HCT116 (cell line): Measurements from ENCODE around the gene HCRTR1. TPM values are rescaled to one million over a fixed set of nuclear protein-coding genes. Genes with fewer than 3 reads are reported as not detected.
A peak's percentile ranks its signal among the peaks of the same experiment; 100 is the strongest.

Experiments
- ATAC-seq: fragments of 200-7000 bp; cut with Tn5 transposase; 2 replicates; pipeline ENCODE4 v1.9.1; 2020; ENCODE audit warnings: mild to moderate bottlenecking, moderate library complexity
- BruUV-seq: library from RNA; stranded (reverse); fragments of 400-500 nt; replicated peaks from 2 replicates; lab custom pipeline; 2021; lab: Mats Ljungman, UMichigan
- CTCF ChIA-PET: fragments of 300-600 bp; sonication (Branson Sonifier 250); formaldehyde crosslinking; loops from one replicate; lab custom pipeline; 2021; ENCODE audit warnings: antibody characterized with exemption; lab: Charles Lee
- POLR2A ChIA-PET: fragments of 300-600, 350-600 bp; sonication (Branson Sonifier 250); formaldehyde crosslinking; loops from one replicate; lab custom pipeline; 2021; ENCODE audit warnings: antibody characterized with exemption; lab: Charles Lee
- RAD21 ChIA-PET, 2 experiments: fragments of 300-600 bp; sonication (Branson Sonifier 250); formaldehyde crosslinking; loops; one replicate each; lab custom pipeline; 2023; ENCODE audit warnings: low total read pairs in 2 of 2; ENCODE audit not compliant: uncharacterized antibody in 2 of 2, unreplicated experiment in 2 of 2, low non-redundant PET in 1 of 2; lab: Charles Lee
- DNase-seq: peaks from one replicate; pipeline ENCODE4 v3.0.0-alpha.2; 2010; ENCODE audit warnings: low read depth, low spot score
- H2AFZ ChIP-seq: fragments of 200-600 bp; shearing (Covaris generic), sonication (generic); 2 replicates; pipeline ENCODE4 v1.6.1; 2017; ENCODE audit warnings: low read depth, mixed run types, mixed read lengths, antibody characterized with exemption, low read length; ENCODE audit not compliant: poor library complexity, severe bottlenecking
- H3K27ac ChIP-seq: 2 replicates; pipeline ENCODE4 v1.5.1; 2012; ENCODE audit warnings: low read depth, low read length
- H3K27me3 ChIP-seq: fragments of 200-600 bp; sonication (generic); 2 replicates; pipeline ENCODE4 v1.6.1; 2016; ENCODE audit warnings: mixed run types, low read length, mixed read lengths; ENCODE audit not compliant: insufficient read depth
- H3K36me3 ChIP-seq, 2 experiments: fragments of 200-500 bp in 1 of 2; fragments of 200-600 bp in 1 of 2; sonication (Bioruptor generic) in 1 of 2; sonication (generic) in 1 of 2; 2 replicates each; pipeline versions ENCODE4 v1.5.1 to v1.6.1; 2014 to 2016; ENCODE audit warnings: low read length in 2 of 2, inconsistent platforms in 1 of 2, mixed read lengths in 1 of 2, mixed run types in 1 of 2; ENCODE audit not compliant: insufficient read depth in 2 of 2, control insufficient read depth in 1 of 2
- H3K4me1 ChIP-seq, 2 experiments: fragments of 200-600 bp in 1 of 2; sonication (generic) in 1 of 2; 2 replicates each; pipeline versions ENCODE4 v1.5.1 to v1.6.1; 2012 to 2017; ENCODE audit warnings: low read length in 2 of 2, inconsistent platforms in 1 of 2, mild to moderate bottlenecking in 1 of 2, mixed read lengths in 1 of 2, mixed run types in 1 of 2, moderate library complexity in 1 of 2; ENCODE audit not compliant: insufficient read depth in 2 of 2, control insufficient read depth in 1 of 2
- H3K4me2 ChIP-seq: fragments of 200-600 bp; sonication (generic); 2 replicates; pipeline ENCODE4 v1.6.1; 2017; ENCODE audit warnings: mixed run types, low read length, mixed read lengths
- H3K4me3 ChIP-seq, 2 experiments: fragments of 200-600 bp in 1 of 2; sonication (generic) in 1 of 2; replicated peaks in 1 of 2; 2 replicates each; pipeline ENCODE4 v1.5.1; 2011 to 2016; ENCODE audit warnings: low read length in 2 of 2, control low read depth in 1 of 2, low read depth in 1 of 2, mild to moderate bottlenecking in 1 of 2, mixed read lengths in 1 of 2, mixed run types in 1 of 2
- H3K79me2 ChIP-seq: fragments of 200-600 bp; sonication (generic); 2 replicates; pipeline ENCODE4 v1.6.1; 2017; ENCODE audit warnings: mild to moderate bottlenecking, mixed run types, low read length, moderate library complexity, mixed read lengths; ENCODE audit not compliant: insufficient read depth
- H3K9ac ChIP-seq: fragments of 200-600 bp; sonication (generic); 2 replicates; pipeline ENCODE4 v1.6.1; 2016; ENCODE audit warnings: low read length, mixed read lengths
- H3K9me2 ChIP-seq: fragments of 200-600 bp; sonication (generic), shearing (Covaris generic); 2 replicates; pipeline ENCODE4 v1.6.1; 2017; ENCODE audit warnings: mixed run types, mild to moderate bottlenecking, moderate library complexity; ENCODE audit not compliant: insufficient read depth
- H3K9me3 ChIP-seq, 2 experiments: fragments of 200-500 bp in 1 of 2; fragments of 200-600 bp in 1 of 2; sonication (Bioruptor generic) in 1 of 2; sonication (generic) in 1 of 2; 2 replicates each; pipeline ENCODE4 v1.6.1; 2014 to 2017; ENCODE audit warnings: low read length in 2 of 2, mixed read lengths in 2 of 2, inconsistent platforms in 1 of 2, low read depth in 1 of 2, mild to moderate bottlenecking in 1 of 2, mixed run types in 1 of 2, moderate library complexity in 1 of 2; ENCODE audit not compliant: control insufficient read depth in 1 of 2, insufficient read depth in 1 of 2
- H4K20me1 ChIP-seq: fragments of 200-600 bp; sonication (generic), shearing (Covaris generic); 2 replicates; pipeline ENCODE4 v1.6.1; 2017; ENCODE audit warnings: mixed run types, mild to moderate bottlenecking, moderate library complexity; ENCODE audit not compliant: insufficient read depth
- CBX3 ChIP-seq: IDR thresholded peaks from 2 replicates; pipeline ENCODE4 v1.6.1; 2012; ENCODE audit warnings: low read depth
- CEBPB ChIP-seq: IDR thresholded peaks from 2 replicates; pipeline ENCODE4 v1.6.1; 2012; ENCODE audit warnings: low read depth
- EZH2 ChIP-seq: fragments of 200-600 bp; sonication (generic); IDR thresholded peaks from 2 replicates; pipeline ENCODE4 v1.6.1; 2017; ENCODE audit warnings: antibody characterized with exemption, mixed run types
- JUND ChIP-seq: IDR thresholded peaks from 2 replicates; pipeline ENCODE4 v1.6.1; 2012
- POLR2A ChIP-seq: IDR thresholded peaks from 2 replicates; pipeline ENCODE4 v1.7.0; 2011; ENCODE audit warnings: borderline replicate concordance; ENCODE audit not compliant: insufficient read depth, insufficient read length; ENCODE audit errors: extremely low read depth
- POLR2AphosphoS5 ChIP-seq: IDR thresholded peaks from 2 replicates; pipeline ENCODE4 v1.6.1; 2011; ENCODE audit warnings: mild to moderate bottlenecking, low read depth, low read length, moderate library complexity
- RAD21 ChIP-seq: IDR thresholded peaks from 2 replicates; pipeline ENCODE4 v1.6.1; 2012; ENCODE audit warnings: low read depth, mild to moderate bottlenecking
- SP1 ChIP-seq: IDR thresholded peaks from 2 replicates; pipeline ENCODE4 v1.6.1; 2012; ENCODE audit warnings: low read depth
- TCF7L2 ChIP-seq: IDR thresholded peaks from 2 replicates; pipeline ENCODE4 v1.7.0; 2011; ENCODE audit warnings: borderline replicate concordance, inconsistent platforms; ENCODE audit not compliant: insufficient read depth, insufficient read length; ENCODE audit errors: extremely low read depth
- YY1 ChIP-seq: IDR thresholded peaks from 2 replicates; pipeline ENCODE4 v1.6.1; 2011; ENCODE audit warnings: low read length, low read depth, moderate library complexity, mild to moderate bottlenecking; ENCODE audit not compliant: insufficient replicate concordance; ENCODE audit errors: extremely low read depth
- intact Hi-C: fragments of 100-400 bp; cut with micrococcal nuclease; formaldehyde crosslinking; loops from 2 replicates; pipeline ENCODE4 v1.10.0; 2022
- total RNA-seq: library from RNA; stranded (reverse); gene quantifications from one replicate; pipeline ENCODE4 v1.2.1, GENCODE V29; 2021; ENCODE audit not compliant: unreplicated experiment

The HCRTR1 gene
- total RNA-seq, 1 experiment from 2014 or later, result not detected

DNA sequence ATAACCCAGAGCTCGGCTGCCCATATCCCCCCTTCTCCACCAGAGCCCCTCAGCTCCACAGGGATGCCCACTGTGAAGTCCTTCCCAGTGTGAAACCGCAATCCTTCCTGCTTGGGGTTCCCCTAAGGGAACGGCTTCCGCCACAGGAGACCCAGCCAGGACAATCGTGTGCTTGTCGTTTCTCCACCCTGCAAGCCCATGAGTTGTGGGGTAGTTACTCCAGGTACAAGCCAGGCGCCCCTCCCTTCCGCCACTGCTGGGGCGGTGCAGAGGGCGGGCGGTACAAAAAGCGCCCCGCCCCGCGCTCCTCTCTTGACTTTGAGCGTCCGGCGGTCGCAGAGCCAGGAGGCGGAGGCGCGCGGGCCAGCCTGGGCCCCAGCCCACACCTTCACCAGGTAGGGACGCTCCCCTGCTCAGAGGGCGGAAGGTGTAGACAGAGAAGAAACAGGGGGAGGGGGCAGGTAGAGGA lies 41.3 kb upstream of the HCRTR1 start, which contains the start of gene TINAGL1:
Gene TINAGL1 (plus strand): TSS at position 315 of the 469 bp plus-strand sequence. CDS start 634 bp downstream, outside the sequence.
- Histone ChIP-seq H3K27me3 (no peaks in the 10 kb centered on the region), H2AFZ (no peak within 1 kb of the TSS), H3K9me3 (no peaks in the 10 kb centered on the region), H4K20me1 (no peaks in the 10 kb centered on the region), H3K9me2 (no peaks in the 10 kb centered on the region), H3K79me2 (peaks cover 41% of the 10 kb centered on the region), H3K9ac (peak within 1 kb of the TSS; percentile 86), H3K4me3 (peak within 1 kb of the TSS; percentile 73 to 96), H3K36me3 (peaks cover 0 to 10% of the 10 kb centered on the region in 2 experiments; a peak in 1 of 4 replicates), H3K4me1 (peaks cover 43 to 77% of the 10 kb centered on the region in 2 experiments), H3K27ac (peak within 1 kb of the TSS; percentile 92), H3K4me2 (peak within 1 kb of the TSS; percentile 96)
- DNase-seq (peak; percentile 77), ATAC-seq (peak; percentile 71)
- intact Hi-C loops, result no loop called here
- ChIA-PET CTCF (interaction anchor here (1.0 to 2.5 kb wide), 3 partner anchors 12 to 27 kb away, joined by 3 to 8 read pairs (median 4); no protein-coding TSS in a partner anchor), RAD21 (interaction anchor here in 1 of 2 experiments (0.9 kb wide), 2 partner anchors 27 to 213 kb away, joined by 3 read pairs; no protein-coding TSS in a partner anchor), POLR2A (no interaction called here)
- TF ChIP-seq CEBPB (no peak), POLR2AphosphoS5 (peak; percentile 95), EZH2 (no peak), RAD21 (no peak), YY1 (peak; percentile 47), SP1 (no peak), CBX3 (no peak), TCF7L2 (peak; percentile 55), JUND (no peak), POLR2A (peak; percentile 24)
- BruUV-seq, result no TSS peak
